Endodermal cell (in vitro differentiated cells): ENCODE data around the gene MAP7. TPM values are rescaled to one million over a fixed set of nuclear protein-coding genes. Genes with fewer than 3 reads are reported as not detected.

Experiments
- DNase-seq: peaks from one replicate; pipeline ENCODE4 v3.0.0-alpha.2; 2017
- H3K27ac ChIP-seq: 2 replicates; pipeline ENCODE4 v1.5.1; 2013; ENCODE audit warnings: mild to moderate bottlenecking, low read depth, low read length, moderate library complexity
- H3K27me3 ChIP-seq: 2 replicates; pipeline ENCODE4 v1.6.1; 2013; ENCODE audit warnings: mild to moderate bottlenecking, low read length, moderate library complexity; ENCODE audit not compliant: insufficient read depth, control insufficient read depth, poor library complexity, severe bottlenecking
- H3K36me3 ChIP-seq: 2 replicates; pipeline ENCODE4 v1.7.0; 2013; ENCODE audit warnings: mild to moderate bottlenecking, low read length, moderate library complexity; ENCODE audit not compliant: control insufficient read depth, insufficient read depth
- H3K4me1 ChIP-seq: one replicate; pipeline ENCODE4 v1.7.0; 2013; ENCODE audit warnings: low read length; ENCODE audit not compliant: control insufficient read depth, insufficient read depth
- H3K4me3 ChIP-seq: 2 replicates; pipeline ENCODE4 v1.5.1; 2013; ENCODE audit warnings: mild to moderate bottlenecking, low read length, moderate library complexity
- H3K9ac ChIP-seq: 2 replicates; pipeline ENCODE4 v1.6.1; 2013; ENCODE audit warnings: mild to moderate bottlenecking, low read length, moderate library complexity; ENCODE audit not compliant: poor library complexity, severe bottlenecking; ENCODE audit errors: extremely low read depth
- H3K9me3 ChIP-seq: 2 replicates; pipeline ENCODE4 v1.6.1; 2013; ENCODE audit warnings: mild to moderate bottlenecking, low read length, moderate library complexity; ENCODE audit not compliant: control insufficient read depth
- H3K27ac Mint-ChIP-seq: 2 replicates; pipeline ENCODE4 v1.8.0; 2020; ENCODE audit warnings: mixed read lengths
- H3K27me3 Mint-ChIP-seq: 2 replicates; pipeline ENCODE4 v1.8.0; 2021; ENCODE audit warnings: mild to moderate bottlenecking, mixed read lengths; ENCODE audit not compliant: insufficient read depth
- H3K36me3 Mint-ChIP-seq: 2 replicates; pipeline ENCODE4 v1.8.0; 2020; ENCODE audit warnings: low read depth, mixed read lengths
- H3K4me1 Mint-ChIP-seq: 2 replicates; pipeline ENCODE4 v1.8.0; 2020; ENCODE audit warnings: mixed read lengths
- H3K4me3 Mint-ChIP-seq: 2 replicates; pipeline ENCODE4 v1.8.0; 2020; ENCODE audit warnings: mild to moderate bottlenecking, moderate library complexity, mixed read lengths
- H3K9me3 Mint-ChIP-seq: 2 replicates; pipeline ENCODE4 v1.8.0; 2020; ENCODE audit warnings: mild to moderate bottlenecking, mixed read lengths
- WGBS, 2 experiments: methylation state at CpG; one replicate each; pipeline versions ENCODE4 v1.1.5 to v1.1.7; 2013; ENCODE audit warnings: missing lambda C conversion rate in 2 of 2, mixed read lengths in 1 of 2; ENCODE audit not compliant: insufficient coverage in 1 of 2, insufficient read length in 1 of 2; 5-methylcytosine and 5-hydroxymethylcytosine counted together
- total RNA-seq, 2 donors: library from RNA; stranded (reverse); fragmentation: NEBNext Ultra II Directional in 1 of 2; extraction: Animal tissue kit (Norgen Biotek cat#: 25700) in 1 of 2; gene quantifications; 2 replicates in 1 of 2; 3 replicates in 1 of 2; pipeline ENCODE4 v1.2.1, GENCODE V29; 2021
- TF ChIP-seq, protein P1 (sequence below): fragments of 200-600 bp; sonication (generic); conservative IDR thresholded peaks from 2 replicates; pipeline ENCODE4 v1.5.0; 2021; ENCODE audit warnings: antibody characterized with exemption, mild to moderate bottlenecking

The MAP7 gene
- total RNA-seq, 2 donors from 2014 or later, result 42.4 to 48.7 TPM

DNA sequence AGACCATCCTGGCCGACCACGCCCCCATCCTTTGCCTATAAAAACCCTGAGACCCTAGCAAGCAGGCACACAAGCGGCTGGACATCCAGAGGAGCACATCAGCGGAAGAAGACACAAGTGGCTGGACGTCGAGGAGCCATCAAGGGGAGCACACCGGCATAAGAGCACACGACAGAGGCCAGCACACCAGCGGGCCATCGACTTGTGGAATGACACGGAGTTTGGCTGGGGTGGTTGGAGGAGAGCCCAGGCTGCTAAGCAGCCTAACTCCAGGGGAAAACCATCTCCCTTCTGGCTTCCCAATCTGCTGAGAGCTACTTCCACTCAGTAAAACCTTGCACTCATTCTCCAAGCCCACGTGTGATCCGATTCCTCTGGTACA lies 215.8 kb downstream of the MAP7 start:
- WGBS, 2 experiments, result 93 to 99% methylated on average over 13 of the region's 13 CpGs
- H3K9me3 ChIP-seq, result no peaks in the 10 kb centered on the region
- no peak overlapping the region for H3K4me3 ChIP-seq
- H3K36me3 ChIP-seq, result no peaks in the 10 kb centered on the region
- Mint-ChIP-seq H3K9me3 (no peaks in the 10 kb centered on the region), H3K4me1 (no peaks in the 10 kb centered on the region), H3K27me3 (peaks cover 2% of the 10 kb centered on the region), H3K4me3 (no peak overlapping the region), H3K27ac (no peak overlapping the region), H3K36me3 (no peaks in the 10 kb centered on the region)
- no peak overlapping the region for H3K9ac ChIP-seq
- H3K27ac ChIP-seq, result no peak overlapping the region
- TF ChIP-seq, protein P1, sequence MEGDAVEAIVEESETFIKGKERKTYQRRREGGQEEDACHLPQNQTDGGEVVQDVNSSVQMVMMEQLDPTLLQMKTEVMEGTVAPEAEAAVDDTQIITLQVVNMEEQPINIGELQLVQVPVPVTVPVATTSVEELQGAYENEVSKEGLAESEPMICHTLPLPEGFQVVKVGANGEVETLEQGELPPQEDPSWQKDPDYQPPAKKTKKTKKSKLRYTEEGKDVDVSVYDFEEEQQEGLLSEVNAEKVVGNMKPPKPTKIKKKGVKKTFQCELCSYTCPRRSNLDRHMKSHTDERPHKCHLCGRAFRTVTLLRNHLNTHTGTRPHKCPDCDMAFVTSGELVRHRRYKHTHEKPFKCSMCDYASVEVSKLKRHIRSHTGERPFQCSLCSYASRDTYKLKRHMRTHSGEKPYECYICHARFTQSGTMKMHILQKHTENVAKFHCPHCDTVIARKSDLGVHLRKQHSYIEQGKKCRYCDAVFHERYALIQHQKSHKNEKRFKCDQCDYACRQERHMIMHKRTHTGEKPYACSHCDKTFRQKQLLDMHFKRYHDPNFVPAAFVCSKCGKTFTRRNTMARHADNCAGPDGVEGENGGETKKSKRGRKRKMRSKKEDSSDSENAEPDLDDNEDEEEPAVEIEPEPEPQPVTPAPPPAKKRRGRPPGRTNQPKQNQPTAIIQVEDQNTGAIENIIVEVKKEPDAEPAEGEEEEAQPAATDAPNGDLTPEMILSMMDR, result no peak
- no peak for DNase-seq
- H3K27me3 ChIP-seq, result no peaks in the 10 kb centered on the region
- no peaks in the 10 kb centered on the region for H3K4me1 ChIP-seq

GRCh38 chr6:136333824-136334464 lies 216.3 kb downstream of the MAP7 start:
- Mint-ChIP-seq H3K9me3 (no peaks in the 10 kb centered on the region), H3K27ac (no peak overlapping the region), H3K4me3 (no peak overlapping the region), H3K4me1 (no peaks in the 10 kb centered on the region), H3K27me3 (peaks cover 2% of the 10 kb centered on the region), H3K36me3 (no peaks in the 10 kb centered on the region)
- Histone ChIP-seq H3K27me3 (no peaks in the 10 kb centered on the region), H3K4me1 (no peaks in the 10 kb centered on the region), H3K9me3 (no peaks in the 10 kb centered on the region), H3K9ac (no peak overlapping the region), H3K36me3 (no peaks in the 10 kb centered on the region), H3K27ac (no peak overlapping the region), H3K4me3 (no peak overlapping the region)
- no peak for DNase-seq
- TF ChIP-seq, protein P1, result no peak
- 92 to 96% methylated on average over 8 to 11 of the region's 11 CpGs for WGBS, 2 experiments

GRCh38 chr6:136331461-136331860 lies 218.8 kb downstream of the MAP7 start:
- H3K4me1 ChIP-seq, result no peaks in the 10 kb centered on the region
- WGBS, 2 experiments, result 78 to 98% methylated on average over 1 of the region's 1 CpG
- H3K27ac ChIP-seq, result no peak overlapping the region
- no peaks in the 10 kb centered on the region for H3K36me3 ChIP-seq
- peaks cover 2% of the 10 kb centered on the region for H3K27me3 Mint-ChIP-seq
- H3K9ac ChIP-seq, result no peak overlapping the region
- H3K9me3 Mint-ChIP-seq, result no peaks in the 10 kb centered on the region
- H3K9me3 ChIP-seq, result no peaks in the 10 kb centered on the region
- DNase-seq, result no peak
- H3K4me3 ChIP-seq, result no peak overlapping the region
- H3K36me3 Mint-ChIP-seq, result no peaks in the 10 kb centered on the region
- H3K27me3 ChIP-seq, result no peaks in the 10 kb centered on the region
- no peak overlapping the region for H3K27ac Mint-ChIP-seq
- TF ChIP-seq, protein P1, result no peak
- no peak overlapping the region for H3K4me3 Mint-ChIP-seq
- no peaks in the 10 kb centered on the region for H3K4me1 Mint-ChIP-seq
